Tibial artery (tissue), 4 donors: ENCODE results near the gene ASCL2.
A peak's percentile ranks its signal among the peaks of the same experiment; 100 is the strongest.

Source experiments
- DNase-seq, 2 donors: peaks; one replicate each; pipeline ENCODE4 v3.0.0-alpha.2; 2019
- H3K27ac ChIP-seq, 2 donors: fragments of 200-600 bp; sonication (generic) in 1 of 2; 1 replicate in 1 of 2; 2 replicates in 1 of 2; pipeline ENCODE4 v1.5.1; 2018 to 2019; ENCODE audit warnings: mild to moderate bottlenecking in 1 of 2
- H3K27me3 ChIP-seq, 2 donors: fragments of 200-600 bp; sonication (generic) in 1 of 2; one replicate each; pipeline versions ENCODE4 v1.5.1 to v1.6.0; 2016 to 2019
- H3K36me3 ChIP-seq, 3 donors: fragments of 200-600 bp; sonication (generic) in 2 of 3; one replicate each; pipeline ENCODE4 v1.5.1; 2016 to 2019; ENCODE audit warnings: mild to moderate bottlenecking in 2 of 3
- H3K4me1 ChIP-seq, 4 donors: fragments of 200-600 bp; sonication (generic) in 2 of 4; 1 replicate in 3 of 4; 2 replicates in 1 of 4; pipeline ENCODE4 v1.5.1; 2016 to 2019
- H3K4me3 ChIP-seq, 2 donors: fragments of 200-600 bp; sonication (generic) in 1 of 2; 1 replicate in 1 of 2; 2 replicates in 1 of 2; pipeline ENCODE4 v1.5.1; 2018 to 2019; ENCODE audit warnings: mild to moderate bottlenecking in 2 of 2
- H3K9me3 ChIP-seq, 3 donors: fragments of 200-600 bp; sonication (generic) in 1 of 3; one replicate each; pipeline ENCODE4 v1.5.1; 2016 to 2019
- CTCF ChIP-seq, 2 experiments: fragments of 200-600 bp in 1 of 2; fragments of 450-650 bp in 1 of 2; IDR thresholded peaks; one replicate each; pipeline ENCODE4 v1.5.1; 2017 to 2019; ENCODE audit warnings: antibody characterized with exemption in 2 of 2, mild to moderate bottlenecking in 1 of 2, moderate library complexity in 1 of 2
- intact Hi-C: fragments of 100-400 bp; cut with DNase I; formaldehyde crosslinking; loops from one replicate; pipeline ENCODE4 v1.15.0; 2023; ENCODE audit warnings: low total_unique reads

The ASCL2 gene

GRCh38 chr11:2273771-2274170 lies 3.4 kb upstream of the ASCL2 start:
- peak in 1 of 2 donors; percentile 37 for DNase-seq
- peaks cover 0 to 73% of the 10 kb centered on the region in 2 donors for H3K27me3 ChIP-seq
- no peak for TF ChIP-seq CTCF (IDR thresholded peaks at IDR 0.05)

GRCh38 chr11:2273311-2273710 lies 2.9 kb upstream of the ASCL2 start:
- Histone ChIP-seq H3K4me1 (peaks cover 0 to 27% (median 21%) of the 10 kb centered on the region in 4 donors), H3K27me3 (peaks cover 0 to 77% of the 10 kb centered on the region in 2 donors), H3K36me3 (no peaks in the 10 kb centered on the region), H3K27ac (no peak overlapping the region), H3K9me3 (no peaks in the 10 kb centered on the region), H3K4me3 (no peak overlapping the region)
- intact Hi-C loops, result no loop called here
- peak in 1 of 2 donors; percentile 33 for DNase-seq
- no peak for TF ChIP-seq CTCF (IDR thresholded peaks at IDR 0.05)

More at GRCh38 chr11:2273771-2274170, 3.4 kb upstream of the ASCL2 start:
- Histone ChIP-seq H3K9me3 (no peaks in the 10 kb centered on the region), H3K27ac (no peak overlapping the region), H3K4me1 (peaks cover 0 to 26% (median 18%) of the 10 kb centered on the region in 4 donors), H3K4me3 (no peak overlapping the region), H3K36me3 (no peaks in the 10 kb centered on the region)
- intact Hi-C loops, result no loop called here

- no peak overlapping the region for H3K4me3 ChIP-seq
- no peaks in the 10 kb centered on the region for H3K36me3 ChIP-seq
- H3K27me3 ChIP-seq, result peaks cover 0 to 78% of the 10 kb centered on the region in 2 donors
- no peak overlapping the region for H3K27ac ChIP-seq
- H3K4me1 ChIP-seq, result peaks cover 0 to 27% (median 21%) of the 10 kb centered on the region in 4 donors
- TF ChIP-seq CTCF (IDR thresholded peaks at IDR 0.05), result no peak
- H3K9me3 ChIP-seq, result no peaks in the 10 kb centered on the region
- DNase-seq, result peak in 1 of 2 donors; percentile 40
- intact Hi-C loops, result no loop called here
These were observed 2.5 kb upstream of the ASCL2 start for GRCh38 chr11:2272946-2273280.

- Histone ChIP-seq H3K4me3 (no peak overlapping the region), H3K4me1 (peaks cover 0 to 27% (median 21%) of the 10 kb centered on the region in 4 donors), H3K27me3 (peaks cover 0 to 83% of the 10 kb centered on the region in 2 donors), H3K36me3 (no peaks in the 10 kb centered on the region), H3K27ac (no peak overlapping the region), H3K9me3 (no peaks in the 10 kb centered on the region)
- TF ChIP-seq CTCF (IDR thresholded peaks at IDR 0.05), result no peak
- peak in 1 of 2 donors; percentile 61 for DNase-seq
- intact Hi-C loops, result no loop called here
These were observed 2.0 kb upstream of the ASCL2 start for GRCh38 chr11:2272228-2272945.

- TF ChIP-seq CTCF (IDR thresholded peaks at IDR 0.05), result no peak
- Histone ChIP-seq H3K27ac (no peak overlapping the region), H3K27me3 (peaks cover 0 to 82% of the 10 kb centered on the region in 2 donors), H3K9me3 (no peaks in the 10 kb centered on the region), H3K4me3 (no peak overlapping the region), H3K4me1 (peaks cover 0 to 27% (median 21%) of the 10 kb centered on the region in 4 donors), H3K36me3 (no peaks in the 10 kb centered on the region)
- intact Hi-C loops, result no loop called here
- DNase-seq, result peak in 1 of 2 donors; percentile 59
These were observed 1.2 kb upstream of the ASCL2 start for GRCh38 chr11:2271327-2272227.
